Neural crest cell (in vitro differentiated cells): Measurements from ENCODE around the gene PPIF. TPM values are rescaled to one million over a fixed set of nuclear protein-coding genes. Genes with fewer than 3 reads are reported as not detected.

Experiments used
- DNase-seq: peaks from one replicate; pipeline ENCODE4 v3.0.0; 2021; ENCODE audit warnings: low read depth, mixed read lengths, low spot score
- H3K27ac Mint-ChIP-seq: one replicate; pipeline ENCODE4 v1.8.0; 2021; ENCODE audit warnings: mild to moderate bottlenecking, mixed read lengths; ENCODE audit not compliant: unreplicated experiment
- H3K27me3 Mint-ChIP-seq: 2 replicates; pipeline ENCODE4 v1.8.0; 2021; ENCODE audit warnings: low read depth, mild to moderate bottlenecking, mixed read lengths
- H3K36me3 Mint-ChIP-seq: 2 replicates; pipeline ENCODE4 v1.8.0; 2021; ENCODE audit warnings: low read depth, mild to moderate bottlenecking, mixed read lengths
- H3K4me1 Mint-ChIP-seq: 2 replicates; pipeline ENCODE4 v1.8.0; 2021; ENCODE audit warnings: mixed read lengths
- H3K4me3 Mint-ChIP-seq: one replicate; pipeline ENCODE4 v1.8.0; 2021; ENCODE audit warnings: mild to moderate bottlenecking, mixed read lengths
- H3K9me3 Mint-ChIP-seq: 2 replicates; pipeline ENCODE4 v1.8.0; 2021; ENCODE audit warnings: mixed read lengths
- long read RNA-seq: library from polyadenylated mRNA; unstranded; transcript quantifications from one replicate; pipeline ENCODE4 v2.0.0, GENCODE V29; 2020
- total RNA-seq: library from RNA; stranded (reverse); gene quantifications from 2 replicates; pipeline ENCODE4 v1.2.1, GENCODE V29; 2021
- TF ChIP-seq, protein P1 (sequence below): fragments of 200-600 bp; sonication (generic); conservative IDR thresholded peaks from 2 replicates; pipeline ENCODE4 v1.5.0; 2021; ENCODE audit warnings: antibody characterized with exemption, mild to moderate bottlenecking

PPIF gene
- 74.2 and 76.8 TPM in 2 replicates for total RNA-seq
- long read RNA-seq, transcript PPIF-201 (6 exons, 2,190 nt): major isoform, 105 of 118 reads
- long read RNA-seq, partial matches to known transcripts: 6 of 118 reads
- long read RNA-seq, other reads (novel, unspliced or antisense): 4 of 118 reads

DNA sequence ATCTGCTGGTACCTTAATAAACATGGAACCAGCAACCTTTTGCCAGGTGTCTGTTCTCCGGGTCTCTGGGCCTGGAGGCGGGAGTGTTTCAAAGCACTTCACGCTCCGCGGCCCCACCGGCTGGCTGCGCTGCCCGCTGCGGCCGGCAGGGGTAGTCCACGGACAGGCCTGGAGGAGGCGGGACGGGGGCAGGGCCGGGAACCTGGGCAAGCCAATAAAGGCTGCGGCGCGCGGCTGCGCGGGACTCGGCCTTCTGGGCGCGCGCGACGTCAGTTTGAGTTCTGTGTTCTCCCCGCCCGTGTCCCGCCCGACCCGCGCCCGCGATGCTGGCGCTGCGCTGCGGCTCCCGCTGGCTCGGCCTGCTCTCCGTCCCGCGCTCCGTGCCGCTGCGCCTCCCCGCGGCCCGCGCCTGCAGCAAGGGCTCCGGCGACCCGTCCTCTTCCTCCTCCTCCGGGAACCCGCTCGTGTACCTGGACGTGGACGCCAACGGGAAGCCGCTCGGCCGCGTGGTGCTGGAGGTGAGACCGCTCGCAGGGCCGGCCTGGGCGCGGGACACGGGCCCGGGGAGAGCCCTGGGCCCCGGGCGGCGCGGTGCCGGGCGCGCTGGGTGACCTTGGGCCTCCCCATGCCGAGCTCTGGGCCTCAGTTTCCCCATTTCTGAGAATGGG is at the start of gene PPIF:
PPIF (plus strand) TSS at position 244 of the 668 bp plus-strand sequence; CDS start at position 324, 80 bp downstream.
- peaks cover 12% of the 10 kb centered on the region for H3K4me1 Mint-ChIP-seq
- peak within 1 kb of the TSS; percentile 35 for H3K27ac Mint-ChIP-seq
- H3K9me3 Mint-ChIP-seq: no peaks in the 10 kb centered on the region
- no peaks in the 10 kb centered on the region for H3K27me3 Mint-ChIP-seq
- TF ChIP-seq, protein P1, sequence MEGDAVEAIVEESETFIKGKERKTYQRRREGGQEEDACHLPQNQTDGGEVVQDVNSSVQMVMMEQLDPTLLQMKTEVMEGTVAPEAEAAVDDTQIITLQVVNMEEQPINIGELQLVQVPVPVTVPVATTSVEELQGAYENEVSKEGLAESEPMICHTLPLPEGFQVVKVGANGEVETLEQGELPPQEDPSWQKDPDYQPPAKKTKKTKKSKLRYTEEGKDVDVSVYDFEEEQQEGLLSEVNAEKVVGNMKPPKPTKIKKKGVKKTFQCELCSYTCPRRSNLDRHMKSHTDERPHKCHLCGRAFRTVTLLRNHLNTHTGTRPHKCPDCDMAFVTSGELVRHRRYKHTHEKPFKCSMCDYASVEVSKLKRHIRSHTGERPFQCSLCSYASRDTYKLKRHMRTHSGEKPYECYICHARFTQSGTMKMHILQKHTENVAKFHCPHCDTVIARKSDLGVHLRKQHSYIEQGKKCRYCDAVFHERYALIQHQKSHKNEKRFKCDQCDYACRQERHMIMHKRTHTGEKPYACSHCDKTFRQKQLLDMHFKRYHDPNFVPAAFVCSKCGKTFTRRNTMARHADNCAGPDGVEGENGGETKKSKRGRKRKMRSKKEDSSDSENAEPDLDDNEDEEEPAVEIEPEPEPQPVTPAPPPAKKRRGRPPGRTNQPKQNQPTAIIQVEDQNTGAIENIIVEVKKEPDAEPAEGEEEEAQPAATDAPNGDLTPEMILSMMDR: peak; percentile 91
- H3K4me3 Mint-ChIP-seq: peak within 1 kb of the TSS; percentile 83
- DNase-seq: peak; percentile 95
- peaks cover 8% of the 10 kb centered on the region for H3K36me3 Mint-ChIP-seq

- DNase-seq: no peak
- H3K36me3 Mint-ChIP-seq: peaks cover 21% of the 10 kb centered on the region
- no peak overlapping the region for H3K4me3 Mint-ChIP-seq
- H3K4me1 Mint-ChIP-seq: no peaks in the 10 kb centered on the region
- no peaks in the 10 kb centered on the region for H3K27me3 Mint-ChIP-seq
- H3K9me3 Mint-ChIP-seq: no peaks in the 10 kb centered on the region
- H3K27ac Mint-ChIP-seq: peak overlapping the region; percentile 27
- TF ChIP-seq, protein P1: no peak
Measured at GRCh38 chr10:79298403-79299244, 48.6 kb upstream of the PPIF start.

DNA sequence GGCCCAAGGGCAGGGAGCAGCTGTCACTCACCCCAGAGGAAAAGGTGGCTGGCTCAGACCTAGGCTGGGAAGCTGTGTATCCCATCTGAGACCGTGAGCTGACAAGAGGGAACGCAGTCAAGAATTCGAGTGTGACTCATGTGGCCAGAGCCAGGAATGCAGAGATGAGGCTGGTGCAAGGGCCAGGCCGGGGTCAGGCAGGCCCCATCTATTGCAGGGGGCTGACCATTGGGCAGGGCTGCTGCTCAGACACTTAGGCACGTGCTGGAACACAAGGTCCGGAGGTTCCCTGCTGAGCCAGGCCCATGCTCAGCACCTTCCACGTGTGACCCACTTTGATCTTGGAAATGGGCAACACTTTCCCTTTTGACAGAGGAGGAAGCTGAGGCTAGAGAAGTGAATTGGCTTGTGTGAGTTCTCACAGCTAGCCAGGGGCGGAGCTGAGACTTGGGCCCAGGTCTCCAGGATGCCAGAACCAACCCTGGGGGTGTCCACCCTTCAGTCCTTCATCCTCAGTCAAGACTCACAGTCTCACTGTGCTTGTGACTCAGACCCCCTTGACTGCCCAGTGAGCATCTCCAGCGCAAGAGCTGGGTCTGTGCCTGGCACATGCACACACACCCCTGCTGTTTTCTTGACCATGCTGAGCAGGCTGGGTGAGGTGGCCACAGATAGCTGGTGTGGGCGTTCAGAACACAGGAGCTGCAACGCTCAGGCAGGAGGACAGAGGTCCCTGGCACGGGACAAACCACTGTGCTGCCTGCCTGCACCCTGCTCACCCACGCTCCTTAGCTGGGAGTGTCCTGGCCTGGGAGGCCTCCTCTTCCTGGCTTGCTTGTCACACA is 47.6 kb upstream of the PPIF start:
- peaks cover 17% of the 10 kb centered on the region for H3K36me3 Mint-ChIP-seq

DNA sequence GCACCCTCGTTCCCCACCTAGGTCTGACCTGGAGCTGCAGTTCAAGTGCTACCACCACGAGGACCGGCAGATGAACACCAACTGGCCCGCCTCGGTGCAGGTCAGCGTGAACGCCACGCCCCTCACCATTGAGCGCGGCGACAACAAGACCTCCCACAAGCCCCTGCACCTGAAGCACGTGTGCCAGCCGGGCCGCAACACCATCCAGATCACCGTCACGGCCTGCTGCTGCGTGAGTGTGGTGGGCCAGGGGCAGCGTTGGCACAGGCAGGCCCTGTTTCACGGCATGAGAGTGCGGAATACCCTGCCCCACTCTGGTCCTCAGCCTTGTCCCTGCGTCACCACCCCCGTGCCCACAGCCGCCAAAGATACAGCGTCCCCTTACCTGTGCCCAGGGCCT is 46.6 kb upstream of the PPIF start:
- peak overlapping the region; percentile 83 for H3K27ac Mint-ChIP-seq
- no peak overlapping the region for H3K4me3 Mint-ChIP-seq
- peaks cover 16% of the 10 kb centered on the region for H3K36me3 Mint-ChIP-seq
- DNase-seq: no peak
- TF ChIP-seq, protein P1: no peak
- no peaks in the 10 kb centered on the region for H3K9me3 Mint-ChIP-seq
- no peaks in the 10 kb centered on the region for H3K4me1 Mint-ChIP-seq
- no peaks in the 10 kb centered on the region for H3K27me3 Mint-ChIP-seq

More for the DNA sequence above, 47.6 kb upstream of the PPIF start:
- Mint-ChIP-seq H3K9me3 (no peaks in the 10 kb centered on the region), H3K27me3 (no peaks in the 10 kb centered on the region), H3K27ac (no peak overlapping the region), H3K4me3 (no peak overlapping the region), H3K4me1 (no peaks in the 10 kb centered on the region)
- TF ChIP-seq, protein P1: no peak
- DNase-seq: no peak
